Measurements from ENCODE around the gene NMUR1. TPM values are rescaled to one million over a fixed set of nuclear protein-coding genes. Genes with fewer than 3 reads are reported as not detected.

The NMUR1 gene
- polyA plus RNA-seq, 1 donor (not counting 4 experiments of a cell fraction or from before 2014, with no cell fraction given), result not detected

DNA sequence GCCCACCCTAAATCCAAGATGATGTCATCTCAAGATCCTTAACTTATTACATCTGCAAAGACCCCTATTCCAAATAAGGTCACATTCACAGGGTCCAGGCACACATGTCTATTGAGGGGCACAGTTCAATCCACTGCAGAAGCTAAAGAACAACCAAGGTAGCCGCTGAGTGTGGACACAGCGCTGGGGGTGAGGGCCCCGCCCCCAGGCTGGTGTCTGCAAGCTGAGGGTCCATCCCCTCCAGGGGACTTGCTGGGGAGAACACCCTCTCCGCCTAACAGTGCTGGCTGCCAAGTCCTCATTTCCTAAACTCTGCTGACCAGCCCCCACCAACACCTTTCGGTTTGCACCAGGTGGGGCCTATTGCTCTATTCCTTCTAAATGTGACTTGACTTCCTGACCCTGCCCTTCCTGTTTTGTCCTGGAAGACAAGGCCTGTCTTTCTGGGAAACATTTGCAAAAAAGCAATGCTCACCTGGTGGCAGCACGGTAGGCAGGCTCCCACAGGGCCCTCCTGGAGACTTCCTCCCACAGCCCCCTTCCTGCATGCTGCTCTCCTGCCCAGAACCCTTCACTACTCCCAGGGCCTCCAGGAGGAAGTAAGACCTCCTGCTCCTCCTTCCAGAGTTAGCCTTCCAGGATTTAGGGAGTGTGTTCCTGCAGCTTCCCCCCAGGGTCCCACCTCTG lies 38.0 kb upstream of the NMUR1 start:
- H2AFZ ChIP-seq (ENCODE audit: control insufficient read depth, low read length), result no peak overlapping the region
- H3K4me1 ChIP-seq (ENCODE audit: control insufficient read depth, extremely low read depth, insufficient read depth, low read length), result no peaks in the 10 kb centered on the region
- FAIRE-seq (no peak), DNase-seq (ENCODE audit: low read depth, low spot score) (no peak)
- H3K4me2 ChIP-seq (ENCODE audit: control insufficient read depth, extremely low read depth, insufficient read depth, low read depth, low read length), result no peak overlapping the region
- TF ChIP-seq, protein P1, sequence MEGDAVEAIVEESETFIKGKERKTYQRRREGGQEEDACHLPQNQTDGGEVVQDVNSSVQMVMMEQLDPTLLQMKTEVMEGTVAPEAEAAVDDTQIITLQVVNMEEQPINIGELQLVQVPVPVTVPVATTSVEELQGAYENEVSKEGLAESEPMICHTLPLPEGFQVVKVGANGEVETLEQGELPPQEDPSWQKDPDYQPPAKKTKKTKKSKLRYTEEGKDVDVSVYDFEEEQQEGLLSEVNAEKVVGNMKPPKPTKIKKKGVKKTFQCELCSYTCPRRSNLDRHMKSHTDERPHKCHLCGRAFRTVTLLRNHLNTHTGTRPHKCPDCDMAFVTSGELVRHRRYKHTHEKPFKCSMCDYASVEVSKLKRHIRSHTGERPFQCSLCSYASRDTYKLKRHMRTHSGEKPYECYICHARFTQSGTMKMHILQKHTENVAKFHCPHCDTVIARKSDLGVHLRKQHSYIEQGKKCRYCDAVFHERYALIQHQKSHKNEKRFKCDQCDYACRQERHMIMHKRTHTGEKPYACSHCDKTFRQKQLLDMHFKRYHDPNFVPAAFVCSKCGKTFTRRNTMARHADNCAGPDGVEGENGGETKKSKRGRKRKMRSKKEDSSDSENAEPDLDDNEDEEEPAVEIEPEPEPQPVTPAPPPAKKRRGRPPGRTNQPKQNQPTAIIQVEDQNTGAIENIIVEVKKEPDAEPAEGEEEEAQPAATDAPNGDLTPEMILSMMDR (optimal IDR thresholded peaks at IDR 0.05 in 1 of 3, IDR thresholded peaks at IDR 0.05 in 1 of 3, conservative IDR thresholded peaks at IDR 0.05 in 1 of 3; ENCODE audit: extremely low read depth in 1 of 3, insufficient read depth in 2 of 3, low read length in 3 of 3), result no peak
- no peak for TF ChIP-seq EZH2 (IDR thresholded peaks at IDR 0.05; ENCODE audit: low read length)
- no peaks in the 10 kb centered on the region for H4K20me1 ChIP-seq (ENCODE audit: control insufficient read depth, extremely low read depth, insufficient read depth, low read length)
- dilution Hi-C loops (cut with MboI; ENCODE audit: extremely low pct_ligation_motif_present, low sequenced_read_pairs), result no loop called here
- no peak overlapping the region for H3K27ac ChIP-seq (ENCODE audit: control insufficient read depth, insufficient read depth, low read length)
- no peak overlapping the region for H3K9ac ChIP-seq (ENCODE audit: control insufficient read depth, extremely low read depth, insufficient read depth, low read length)
- no peaks in the 10 kb centered on the region for H3K79me2 ChIP-seq (ENCODE audit: control insufficient read depth, insufficient read depth, low read length)
- H3K27me3 ChIP-seq (ENCODE audit: control insufficient read depth, extremely low read depth, insufficient read depth, low read length), result no peaks in the 10 kb centered on the region
- no peaks in the 10 kb centered on the region for H3K36me3 ChIP-seq (ENCODE audit: control insufficient read depth in 2 of 2, extremely low read depth in 1 of 2, insufficient read depth in 2 of 2, low read length in 2 of 2)
- no peak overlapping the region for H3K4me3 ChIP-seq (ENCODE audit: control insufficient read depth in 2 of 3, extremely low read depth in 1 of 3, insufficient read depth in 2 of 3, low read depth in 1 of 3, low read length in 3 of 3)
- H3K9me3 ChIP-seq (ENCODE audit: control insufficient read depth, low read depth, low read length), result no peaks in the 10 kb centered on the region
- H3K9me1 ChIP-seq (ENCODE audit: control insufficient read depth, extremely low read depth, insufficient read depth, low read length), result no peaks in the 10 kb centered on the region

DNA sequence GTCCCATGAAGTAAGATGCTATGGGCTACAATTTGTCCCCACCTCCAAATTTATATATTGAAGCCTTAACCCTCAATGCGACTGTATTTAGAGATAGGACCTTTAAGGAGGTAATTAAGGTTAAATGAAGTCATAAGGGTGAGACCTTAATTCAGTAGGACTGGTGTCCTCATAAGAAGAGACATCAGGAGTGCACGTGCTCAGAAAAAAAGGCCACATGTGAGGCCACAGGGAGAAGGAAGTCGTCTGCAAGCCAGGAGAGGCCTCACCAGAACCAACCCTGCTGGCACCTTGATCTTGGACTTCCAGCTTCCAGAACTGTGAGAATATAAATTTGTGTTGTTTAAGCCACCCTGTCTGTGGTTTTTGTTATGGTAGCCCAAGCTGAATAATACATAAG lies 36.9 kb upstream of the NMUR1 start:
- no peaks in the 10 kb centered on the region for H3K27me3 ChIP-seq (ENCODE audit: control insufficient read depth, extremely low read depth, insufficient read depth, low read length)
- no peak for FAIRE-seq

More for the DNA sequence above, 36.9 kb upstream of the NMUR1 start:
- H3K4me3 ChIP-seq (ENCODE audit: control insufficient read depth in 2 of 3, extremely low read depth in 1 of 3, insufficient read depth in 2 of 3, low read depth in 1 of 3, low read length in 3 of 3), result no peak overlapping the region
- DNase-seq (ENCODE audit: low read depth, low spot score), result no peak
- TF ChIP-seq, protein P1 (optimal IDR thresholded peaks at IDR 0.05 in 1 of 3, IDR thresholded peaks at IDR 0.05 in 1 of 3, conservative IDR thresholded peaks at IDR 0.05 in 1 of 3; ENCODE audit: extremely low read depth in 1 of 3, insufficient read depth in 2 of 3, low read length in 3 of 3), result no peak
- TF ChIP-seq EZH2 (IDR thresholded peaks at IDR 0.05; ENCODE audit: low read length), result no peak
- no peaks in the 10 kb centered on the region for H3K9me3 ChIP-seq (ENCODE audit: control insufficient read depth, low read depth, low read length)
- no peak overlapping the region for H3K9ac ChIP-seq (ENCODE audit: control insufficient read depth, extremely low read depth, insufficient read depth, low read length)
- no peaks in the 10 kb centered on the region for H3K79me2 ChIP-seq (ENCODE audit: control insufficient read depth, insufficient read depth, low read length)
- H4K20me1 ChIP-seq (ENCODE audit: control insufficient read depth, extremely low read depth, insufficient read depth, low read length), result no peaks in the 10 kb centered on the region
- no peak overlapping the region for H3K27ac ChIP-seq (ENCODE audit: control insufficient read depth, insufficient read depth, low read length)
- dilution Hi-C loops (cut with MboI; ENCODE audit: extremely low pct_ligation_motif_present, low sequenced_read_pairs), result no loop called here
- no peak overlapping the region for H2AFZ ChIP-seq (ENCODE audit: control insufficient read depth, low read length)
- H3K4me2 ChIP-seq (ENCODE audit: control insufficient read depth, extremely low read depth, insufficient read depth, low read depth, low read length), result no peak overlapping the region
- H3K4me1 ChIP-seq (ENCODE audit: control insufficient read depth, extremely low read depth, insufficient read depth, low read length), result no peaks in the 10 kb centered on the region
- H3K9me1 ChIP-seq (ENCODE audit: control insufficient read depth, extremely low read depth, insufficient read depth, low read length), result no peaks in the 10 kb centered on the region
- H3K36me3 ChIP-seq (ENCODE audit: control insufficient read depth in 2 of 2, extremely low read depth in 1 of 2, insufficient read depth in 2 of 2, low read length in 2 of 2), result no peaks in the 10 kb centered on the region

All from keratinocyte (primary cell).